Measurements from ENCODE around the gene FAM168B.
"Not testable (repeated sequence)": the region's sequence is repeated elsewhere in the genome, so short reads cannot be mapped to it uniquely, and the experiment has no call there.

DNA sequence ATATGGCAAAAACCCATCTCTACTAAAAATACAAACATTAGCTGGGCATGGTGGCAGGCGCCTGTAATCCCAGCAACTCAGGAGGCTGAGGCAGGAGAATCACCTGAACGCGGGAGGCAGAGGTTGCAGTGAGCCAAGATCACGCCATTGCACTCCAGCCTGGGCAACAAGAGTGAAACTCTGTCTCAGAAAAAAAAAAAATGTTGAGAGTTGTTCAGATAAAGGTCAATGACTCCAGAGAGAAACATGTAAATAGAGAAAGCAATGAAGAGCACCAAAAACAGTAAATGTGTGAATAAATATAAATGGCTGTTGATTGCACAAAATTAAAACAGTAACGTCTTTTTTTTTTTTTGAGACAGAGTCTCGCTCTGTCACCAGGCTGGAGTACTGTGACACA is 13.3 kb downstream of the FAM168B start:
- TF ChIP-seq, protein P1, sequence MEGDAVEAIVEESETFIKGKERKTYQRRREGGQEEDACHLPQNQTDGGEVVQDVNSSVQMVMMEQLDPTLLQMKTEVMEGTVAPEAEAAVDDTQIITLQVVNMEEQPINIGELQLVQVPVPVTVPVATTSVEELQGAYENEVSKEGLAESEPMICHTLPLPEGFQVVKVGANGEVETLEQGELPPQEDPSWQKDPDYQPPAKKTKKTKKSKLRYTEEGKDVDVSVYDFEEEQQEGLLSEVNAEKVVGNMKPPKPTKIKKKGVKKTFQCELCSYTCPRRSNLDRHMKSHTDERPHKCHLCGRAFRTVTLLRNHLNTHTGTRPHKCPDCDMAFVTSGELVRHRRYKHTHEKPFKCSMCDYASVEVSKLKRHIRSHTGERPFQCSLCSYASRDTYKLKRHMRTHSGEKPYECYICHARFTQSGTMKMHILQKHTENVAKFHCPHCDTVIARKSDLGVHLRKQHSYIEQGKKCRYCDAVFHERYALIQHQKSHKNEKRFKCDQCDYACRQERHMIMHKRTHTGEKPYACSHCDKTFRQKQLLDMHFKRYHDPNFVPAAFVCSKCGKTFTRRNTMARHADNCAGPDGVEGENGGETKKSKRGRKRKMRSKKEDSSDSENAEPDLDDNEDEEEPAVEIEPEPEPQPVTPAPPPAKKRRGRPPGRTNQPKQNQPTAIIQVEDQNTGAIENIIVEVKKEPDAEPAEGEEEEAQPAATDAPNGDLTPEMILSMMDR (IDR thresholded peaks at IDR 0.05), result not testable (repeated sequence)
- TF ChIP-seq POLR2A, EP300 (IDR thresholded peaks at IDR 0.05): not testable (repeated sequence)
